ENCODE data around the gene PTPRJ.

DNA sequence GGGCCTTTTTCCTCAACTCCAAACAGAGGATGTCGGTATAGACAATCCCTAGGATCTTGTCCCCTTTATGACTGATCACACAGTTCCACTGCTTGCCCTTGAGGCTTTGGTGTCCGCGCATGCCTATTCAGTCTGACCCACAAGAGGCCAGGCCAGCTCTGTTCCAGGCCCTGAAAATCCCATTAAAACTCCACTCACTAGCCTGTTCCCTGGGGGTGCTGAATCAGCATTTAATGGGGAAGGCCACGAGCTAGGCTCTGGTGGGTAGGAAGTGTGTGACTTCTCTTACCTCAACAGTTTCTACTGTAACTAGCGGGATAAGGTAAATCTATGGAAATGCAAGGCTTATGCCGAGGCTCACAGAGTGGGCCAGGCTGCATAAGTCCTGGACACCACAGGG, 117.7 kb downstream of the PTPRJ start:
- TF ChIP-seq, protein P1, sequence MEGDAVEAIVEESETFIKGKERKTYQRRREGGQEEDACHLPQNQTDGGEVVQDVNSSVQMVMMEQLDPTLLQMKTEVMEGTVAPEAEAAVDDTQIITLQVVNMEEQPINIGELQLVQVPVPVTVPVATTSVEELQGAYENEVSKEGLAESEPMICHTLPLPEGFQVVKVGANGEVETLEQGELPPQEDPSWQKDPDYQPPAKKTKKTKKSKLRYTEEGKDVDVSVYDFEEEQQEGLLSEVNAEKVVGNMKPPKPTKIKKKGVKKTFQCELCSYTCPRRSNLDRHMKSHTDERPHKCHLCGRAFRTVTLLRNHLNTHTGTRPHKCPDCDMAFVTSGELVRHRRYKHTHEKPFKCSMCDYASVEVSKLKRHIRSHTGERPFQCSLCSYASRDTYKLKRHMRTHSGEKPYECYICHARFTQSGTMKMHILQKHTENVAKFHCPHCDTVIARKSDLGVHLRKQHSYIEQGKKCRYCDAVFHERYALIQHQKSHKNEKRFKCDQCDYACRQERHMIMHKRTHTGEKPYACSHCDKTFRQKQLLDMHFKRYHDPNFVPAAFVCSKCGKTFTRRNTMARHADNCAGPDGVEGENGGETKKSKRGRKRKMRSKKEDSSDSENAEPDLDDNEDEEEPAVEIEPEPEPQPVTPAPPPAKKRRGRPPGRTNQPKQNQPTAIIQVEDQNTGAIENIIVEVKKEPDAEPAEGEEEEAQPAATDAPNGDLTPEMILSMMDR (IDR thresholded peaks at IDR 0.05 in 2 of 3, conservative IDR thresholded peaks at IDR 0.05 in 1 of 3; ENCODE audit: insufficient read depth in 2 of 3, low read depth in 1 of 3, low read length in 3 of 3), result no peak
- TF ChIP-seq NFIC (IDR thresholded peaks at IDR 0.05) (no peak), KAT8 (IDR thresholded peaks at IDR 0.05; ENCODE audit: low read depth) (no peak), PPARD (CRISPR knock-in tag; IDR thresholded peaks at IDR 0.05) (no peak), SMARCE1 (IDR thresholded peaks at IDR 0.05) (no peak), TGIF2 (CRISPR knock-in tag; IDR thresholded peaks at IDR 0.05) (no peak)
- TF ChIP-seq, protein P2, sequence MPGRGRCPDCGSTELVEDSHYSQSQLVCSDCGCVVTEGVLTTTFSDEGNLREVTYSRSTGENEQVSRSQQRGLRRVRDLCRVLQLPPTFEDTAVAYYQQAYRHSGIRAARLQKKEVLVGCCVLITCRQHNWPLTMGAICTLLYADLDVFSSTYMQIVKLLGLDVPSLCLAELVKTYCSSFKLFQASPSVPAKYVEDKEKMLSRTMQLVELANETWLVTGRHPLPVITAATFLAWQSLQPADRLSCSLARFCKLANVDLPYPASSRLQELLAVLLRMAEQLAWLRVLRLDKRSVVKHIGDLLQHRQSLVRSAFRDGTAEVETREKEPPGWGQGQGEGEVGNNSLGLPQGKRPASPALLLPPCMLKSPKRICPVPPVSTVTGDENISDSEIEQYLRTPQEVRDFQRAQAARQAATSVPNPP (IDR thresholded peaks at IDR 0.05; ENCODE audit: borderline replicate concordance, insufficient read depth, insufficient read length), result no peak
- TF ChIP-seq, protein P3, sequence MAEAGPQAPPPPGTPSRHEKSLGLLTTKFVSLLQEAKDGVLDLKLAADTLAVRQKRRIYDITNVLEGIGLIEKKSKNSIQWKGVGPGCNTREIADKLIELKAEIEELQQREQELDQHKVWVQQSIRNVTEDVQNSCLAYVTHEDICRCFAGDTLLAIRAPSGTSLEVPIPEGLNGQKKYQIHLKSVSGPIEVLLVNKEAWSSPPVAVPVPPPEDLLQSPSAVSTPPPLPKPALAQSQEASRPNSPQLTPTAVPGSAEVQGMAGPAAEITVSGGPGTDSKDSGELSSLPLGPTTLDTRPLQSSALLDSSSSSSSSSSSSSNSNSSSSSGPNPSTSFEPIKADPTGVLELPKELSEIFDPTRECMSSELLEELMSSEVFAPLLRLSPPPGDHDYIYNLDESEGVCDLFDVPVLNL (CRISPR knock-in tag; IDR thresholded peaks at IDR 0.05; ENCODE audit: low read depth), result no peak

All from K562 (cell line).